Measurements from ENCODE around the gene OR8B3.
"Not testable (repeated sequence)": the region's sequence is repeated elsewhere in the genome, so short reads cannot be mapped to it uniquely, and the experiment has no call there.

Gene OR8B3

GRCh38 chr11:124398924-124399323, at the start of gene OR8B3:
OR8B3 (minus strand) TSS chr11:124399024; CDS start chr11:124397351, 1,673 bp downstream.
- DNase-seq: no peak

DNA sequence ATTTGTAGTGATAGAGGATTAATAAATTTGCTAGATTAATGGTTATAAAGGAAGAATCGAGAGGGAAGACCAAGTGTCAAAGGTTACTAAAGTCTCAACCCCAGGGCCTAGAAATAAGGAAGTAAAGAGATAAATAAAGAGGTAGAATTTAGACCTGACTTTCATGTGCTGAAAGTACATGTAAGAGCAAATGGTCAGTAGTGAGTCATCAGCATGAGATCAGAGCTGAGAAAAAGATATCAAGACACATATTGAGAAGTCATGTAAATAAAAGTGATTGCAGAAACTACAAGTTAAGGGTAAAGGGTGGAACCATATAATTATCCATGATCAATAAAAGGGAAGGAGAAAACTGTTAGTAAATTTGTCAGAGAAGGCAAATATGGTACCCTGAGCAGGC, 48.1 kb upstream of the OR8B3 start:
- DNase-seq: no peak

GRCh38 chr11:124445646-124446150, 46.9 kb upstream of the OR8B3 start, which contains the start of gene OR8B8:
OR8B8 (minus strand) TSS chr11:124445696; CDS start chr11:124441085, 4,611 bp downstream.
- no peak for DNase-seq

GRCh38 chr11:124442847-124443246, 44.0 kb upstream of the OR8B3 start:
- no peak for DNase-seq

DNA sequence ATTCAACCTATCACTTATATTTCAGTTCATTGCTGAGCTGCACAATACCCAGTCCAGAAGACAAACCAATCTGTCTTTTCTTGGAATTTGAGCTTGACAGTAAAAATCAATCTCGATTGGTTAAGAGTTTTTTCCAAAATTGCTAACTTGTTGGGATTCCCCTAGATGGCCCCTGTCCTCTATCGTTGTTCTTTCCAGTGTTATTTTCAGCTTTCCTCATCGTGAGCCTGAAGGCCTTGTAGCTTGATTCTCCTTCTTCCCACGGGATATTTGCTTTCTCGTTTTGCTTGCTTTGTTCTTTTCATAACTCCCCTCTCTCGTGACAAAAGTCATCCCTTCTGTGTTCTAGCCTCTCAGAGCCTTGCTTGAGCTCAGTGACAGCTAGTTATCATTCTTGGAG, 43.6 kb upstream of the OR8B3 start:
- DNase-seq: no peak

DNA sequence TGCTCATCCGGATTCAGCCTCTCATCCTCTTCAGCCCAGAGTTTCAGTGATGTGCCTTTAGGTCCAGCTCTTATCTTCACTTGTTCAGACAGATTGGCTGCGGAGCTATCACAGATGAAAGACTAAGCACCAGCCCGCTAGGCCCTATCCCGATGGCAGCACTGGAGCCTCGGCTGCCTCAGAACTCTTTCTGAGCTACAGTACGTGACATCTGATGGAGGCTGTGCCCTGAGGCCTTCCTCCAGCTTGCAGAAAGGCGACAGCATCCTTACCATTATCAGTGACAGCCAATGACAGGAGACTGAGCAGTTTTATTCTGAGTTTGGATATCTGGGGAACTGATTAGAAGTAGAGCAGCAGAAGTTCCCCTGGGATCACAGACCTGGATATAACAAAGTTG, 42.7 kb upstream of the OR8B3 start:
- no peak for DNase-seq

DNA sequence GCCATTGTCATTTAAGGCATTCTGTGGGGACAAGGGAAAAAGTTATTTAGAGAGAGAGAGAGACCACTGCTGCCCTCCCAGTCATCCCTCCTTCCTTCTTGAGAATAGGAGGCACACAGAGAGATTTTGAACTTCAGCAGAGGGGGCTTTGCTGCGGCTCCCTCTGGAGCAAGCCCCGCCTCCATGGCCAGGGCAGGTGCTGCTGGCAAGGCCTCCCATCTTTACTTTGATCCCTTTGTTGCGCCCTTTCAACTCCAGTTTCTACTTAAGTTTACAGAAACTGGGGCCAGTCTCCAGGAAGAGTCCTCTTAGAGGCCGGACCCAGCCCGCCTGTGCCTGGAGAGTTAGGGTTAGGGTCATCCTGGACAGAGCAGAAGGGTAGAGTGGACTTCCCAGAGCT, 42.3 kb upstream of the OR8B3 start:
- DNase-seq: no peak

DNA sequence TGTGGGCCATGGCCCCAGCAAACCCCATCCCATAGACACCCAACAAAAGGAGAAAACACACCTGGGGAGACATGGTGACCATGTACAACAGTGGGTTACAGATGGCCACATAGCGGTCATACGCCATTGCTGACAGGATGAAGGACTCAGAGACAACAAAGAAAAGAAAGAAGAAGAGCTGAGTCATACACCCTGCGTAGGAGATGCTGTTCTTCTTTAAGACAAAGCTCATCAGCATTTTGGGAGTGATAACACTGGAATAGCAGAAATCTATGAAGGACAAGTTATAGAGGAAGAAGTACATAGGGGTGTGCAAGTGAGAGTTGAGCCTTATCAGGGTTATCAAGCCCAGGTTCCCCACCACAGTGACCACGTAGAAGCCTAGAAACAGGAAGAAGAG, 41.8 kb upstream of the OR8B3 start:
- no peak for DNase-seq

DNA sequence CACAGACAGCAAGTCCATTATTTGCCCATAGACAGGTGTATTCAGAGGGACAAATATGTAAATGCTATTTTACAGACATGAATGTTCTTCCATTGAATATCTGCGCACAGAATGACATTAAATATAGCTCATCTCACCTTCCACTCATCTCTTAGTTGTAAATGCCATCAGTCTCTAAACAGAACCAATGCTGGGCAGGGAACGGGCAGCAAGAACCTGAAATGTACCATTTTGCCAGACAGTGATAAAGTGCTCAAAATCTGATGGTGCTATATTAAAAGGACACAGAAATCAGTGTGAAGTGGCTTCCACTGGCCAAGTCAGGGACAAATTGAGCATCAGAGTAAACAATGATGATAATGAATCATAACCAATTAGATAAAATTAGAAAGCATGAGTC, 35.9 kb upstream of the OR8B3 start:
- DNase-seq: no peak

GRCh38 chr11:124429599-124429998, 30.8 kb upstream of the OR8B3 start:
- DNase-seq: no peak

GRCh38 chr11:124424384-124424921, 25.6 kb upstream of the OR8B3 start, which contains the start of gene OR8B4:
OR8B4 (minus strand) TSS chr11:124424871; CDS start chr11:124424871, 0 bp downstream.
- DNase-seq: no peak

- DNase-seq: no peak
Observed at GRCh38 chr11:124421043-124421442, 22.2 kb upstream of the OR8B3 start.

GRCh38 chr11:124415356-124415923, 16.6 kb upstream of the OR8B3 start:
- peak; percentile 2 for DNase-seq

- DNase-seq: no peak
Observed at GRCh38 chr11:124409906-124410305, 11.1 kb upstream of the OR8B3 start.

DNA sequence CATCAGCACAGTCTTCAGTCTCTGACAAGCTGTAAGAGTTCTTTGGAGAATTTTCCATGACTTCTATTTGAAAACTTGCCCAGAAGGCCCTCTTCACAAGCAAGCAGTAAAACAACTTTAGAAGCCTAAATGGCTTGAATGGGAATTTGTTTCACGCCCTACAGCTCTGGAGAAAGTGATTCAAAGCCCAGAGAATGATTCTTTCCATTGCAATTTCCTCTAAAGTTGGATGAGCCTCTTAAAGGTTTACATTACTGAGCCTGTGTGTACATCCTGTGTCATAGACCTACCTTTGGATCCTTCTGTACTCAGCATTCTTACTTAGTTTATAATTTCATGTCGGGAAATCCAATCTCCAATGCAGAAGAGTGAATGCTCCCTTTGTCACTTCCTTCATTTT, 6.8 kb upstream of the OR8B3 start:
- DNase-seq: no peak

DNA sequence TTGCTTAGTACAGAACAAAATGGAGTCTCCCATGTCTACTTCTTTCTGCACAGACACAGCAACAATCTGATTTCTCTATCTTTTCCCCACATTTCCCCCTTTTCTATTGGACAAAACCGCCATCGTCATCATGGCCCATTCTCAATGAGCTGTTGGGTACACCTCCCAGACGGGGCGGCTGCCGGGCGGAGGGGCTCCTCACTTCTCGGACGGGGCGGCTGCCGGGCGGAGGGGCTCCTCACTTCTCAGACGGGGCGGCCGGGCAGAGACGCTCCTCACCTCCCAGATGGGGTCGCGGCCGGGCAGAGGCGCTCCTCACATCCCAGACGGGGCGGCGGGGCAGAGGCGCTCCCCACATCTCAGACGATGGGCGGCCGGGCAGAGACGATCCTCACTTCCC, 4.4 kb upstream of the OR8B3 start:
- DNase-seq: not testable (repeated sequence)

DNA sequence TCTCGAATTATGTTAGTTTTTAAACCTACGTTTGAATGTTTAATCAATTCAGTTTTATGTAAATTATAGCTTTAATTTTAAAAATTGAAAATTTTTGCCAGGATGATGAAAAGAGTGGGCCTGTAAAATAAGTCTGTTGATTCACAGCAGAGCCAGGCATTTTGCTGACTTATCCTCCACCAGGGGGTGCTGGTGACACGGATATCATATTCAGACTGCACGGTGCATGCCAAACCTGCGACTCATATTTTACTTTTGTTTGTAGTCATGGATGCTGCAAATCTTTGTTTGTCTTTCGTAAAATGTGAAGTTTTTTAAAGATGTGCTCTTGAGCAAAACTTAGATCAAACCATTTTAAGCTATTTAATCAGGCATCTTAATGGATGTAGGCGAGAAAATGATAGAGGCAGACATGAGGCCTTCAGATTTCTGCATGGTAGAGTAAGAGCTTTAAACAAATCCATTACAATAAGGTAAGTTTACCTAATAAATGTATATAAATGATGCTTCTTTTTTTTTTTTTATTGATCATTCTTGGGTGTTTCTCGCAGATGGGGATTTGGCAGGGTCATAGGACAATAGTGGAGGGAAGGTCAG, 3.6 kb upstream of the OR8B3 start:
- DNase-seq: peak; percentile 8

DNA sequence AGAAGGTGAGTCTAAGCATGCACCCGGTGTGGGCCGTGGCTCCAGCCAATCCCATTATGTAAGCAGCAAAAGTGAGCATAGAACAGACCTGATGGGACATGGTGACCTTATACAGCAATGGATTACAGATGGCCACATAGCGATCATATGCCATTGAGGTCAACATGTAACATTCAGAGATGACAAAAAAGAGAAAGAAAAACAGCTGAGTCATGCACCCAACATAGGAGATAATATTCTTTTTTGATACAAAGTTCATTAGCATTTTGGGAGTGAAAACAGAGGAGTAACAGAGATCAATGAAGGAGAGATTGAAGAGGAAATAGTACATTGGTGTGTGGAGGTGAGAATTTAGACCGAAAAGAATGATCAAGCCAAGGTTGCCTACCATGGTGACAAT, 2.0 kb downstream of the OR8B3 start:
- not testable (repeated sequence) for DNase-seq

DNA sequence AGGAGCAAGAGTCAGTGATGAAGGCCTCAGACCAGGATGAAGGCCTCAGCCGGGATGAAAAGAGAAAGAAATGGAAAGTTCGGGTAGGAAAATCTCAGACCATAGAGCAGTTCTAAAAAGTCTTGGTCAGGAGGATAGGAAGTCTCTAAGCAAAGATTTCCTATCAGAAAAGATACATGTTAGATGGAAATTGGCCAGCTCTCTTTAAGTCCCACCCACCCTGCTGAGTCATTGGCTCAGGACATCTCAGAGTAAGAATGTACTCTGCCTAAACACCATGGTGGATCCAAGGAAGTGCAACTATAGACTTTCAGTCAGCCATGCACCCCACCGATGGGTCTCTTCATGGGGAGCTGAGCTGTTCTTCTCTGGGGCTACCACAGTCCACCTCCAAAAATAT, 4.4 kb downstream of the OR8B3 start:
- no peak for DNase-seq

DNA sequence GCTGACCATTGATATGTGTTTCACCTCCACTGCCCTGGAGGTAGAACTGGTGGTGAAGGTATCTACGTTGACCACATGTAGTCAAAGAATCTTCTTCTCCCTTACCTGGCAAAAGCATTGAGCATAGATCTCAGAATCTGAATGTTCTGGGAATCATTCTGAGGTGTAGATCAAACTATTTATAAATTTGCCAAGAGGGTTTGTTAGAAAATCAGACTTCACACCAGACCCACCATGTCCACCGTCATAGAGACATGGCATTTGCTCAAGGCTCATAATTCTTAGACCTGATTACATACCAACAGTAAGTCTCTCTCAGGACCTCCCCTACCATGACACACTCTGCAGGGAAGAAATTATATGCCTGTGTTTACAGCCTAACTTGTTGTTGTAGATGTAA, 14.4 kb downstream of the OR8B3 start, which contains the start of gene OR8B2:
OR8B2 (minus strand) TSS at position 101 of the 400 bp plus-strand sequence. CDS start 1,156 bp downstream, outside the sequence.
- no peak for DNase-seq

GRCh38 chr11:124382857-124383256, 16.0 kb downstream of the OR8B3 start:
- not testable (repeated sequence) for DNase-seq

GRCh38 chr11:124380585-124380984, 18.2 kb downstream of the OR8B3 start:
- DNase-seq: no peak

DNA sequence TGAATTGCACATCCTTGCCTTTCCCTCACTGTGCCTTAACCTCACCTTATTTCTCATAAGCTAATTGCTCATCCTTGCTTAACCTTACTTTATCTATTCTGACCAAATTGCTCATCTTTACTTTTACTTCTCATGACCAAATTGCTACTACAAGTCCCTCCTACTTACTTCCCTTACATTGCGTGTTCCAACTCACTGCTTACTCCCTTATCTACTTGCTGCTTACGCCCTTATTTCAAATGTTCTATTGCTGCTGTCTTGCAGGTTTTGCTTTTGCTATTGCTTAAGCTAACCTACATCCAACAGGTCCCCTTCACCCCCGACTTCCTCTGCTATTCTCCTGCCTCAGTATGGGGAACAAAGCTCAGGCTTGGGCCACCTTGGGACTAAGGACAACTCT, 22.5 kb downstream of the OR8B3 start:
- DNase-seq: no peak

- no peak for DNase-seq
Observed at GRCh38 chr11:124359566-124359965, 39.3 kb downstream of the OR8B3 start.

Data from NCI-H2029 (cell line).